Activated effector memory CD4-positive, alpha-beta T cell treated with Interleukin-2 at 50 U/mL for 16 hours (primary cell): Measurements from ENCODE around the gene AQP12B.
"Not testable (repeated sequence)": the region's sequence is repeated elsewhere in the genome, so short reads cannot be mapped to it uniquely, and the experiment has no call there.

Experiments used
- DNase-seq: peaks from one replicate; pipeline ENCODE4 v3.0.0-alpha.2; 2020

The AQP12B gene

GRCh38 chr2:240680185-240680584 lies 2.5 kb downstream of the AQP12B start:
- not testable (repeated sequence) for DNase-seq

- not testable (repeated sequence) for DNase-seq
These were observed 3.8 kb downstream of the AQP12B start for GRCh38 chr2:240678909-240679308.

- DNase-seq, result not testable (repeated sequence)
These were observed 4.6 kb downstream of the AQP12B start for GRCh38 chr2:240678043-240678442.

GRCh38 chr2:240675345-240675744 lies 7.3 kb downstream of the AQP12B start:
- not testable (repeated sequence) for DNase-seq

GRCh38 chr2:240674461-240675184 lies 8.1 kb downstream of the AQP12B start:
- not testable (repeated sequence) for DNase-seq

- DNase-seq, result no peak
These were observed 9.9 kb downstream of the AQP12B start for GRCh38 chr2:240672701-240673190.

GRCh38 chr2:240672076-240672700 lies 10.5 kb downstream of the AQP12B start:
- DNase-seq, result no peak

- no peak for DNase-seq
These were observed 11.7 kb downstream of the AQP12B start for GRCh38 chr2:240670950-240671349.

GRCh38 chr2:240670402-240670801 lies 12.3 kb downstream of the AQP12B start:
- no peak for DNase-seq

- DNase-seq, result no peak
These were observed 18.1 kb downstream of the AQP12B start for GRCh38 chr2:240664622-240665021.

- DNase-seq, result no peak
These were observed 19.0 kb downstream of the AQP12B start for GRCh38 chr2:240663546-240664190.

GRCh38 chr2:240662681-240663080 lies 20.0 kb downstream of the AQP12B start:
- DNase-seq, result no peak

- not testable (repeated sequence) for DNase-seq
These were observed 22.8 kb downstream of the AQP12B start for GRCh38 chr2:240659883-240660282.

GRCh38 chr2:240655931-240656886 lies 26.5 kb downstream of the AQP12B start:
- DNase-seq, result no peak

- DNase-seq, result no peak
These were observed 31.5 kb downstream of the AQP12B start for GRCh38 chr2:240651185-240651584.

- no peak for DNase-seq
These were observed 32.3 kb downstream of the AQP12B start for GRCh38 chr2:240650254-240650965.

GRCh38 chr2:240649331-240649730 lies 33.4 kb downstream of the AQP12B start:
- no peak for DNase-seq

GRCh38 chr2:240648650-240649275 lies 33.9 kb downstream of the AQP12B start:
- DNase-seq, result no peak

- DNase-seq, result no peak
These were observed 34.5 kb downstream of the AQP12B start for GRCh38 chr2:240648155-240648649.

- DNase-seq, result no peak
These were observed 35.1 kb downstream of the AQP12B start for GRCh38 chr2:240647503-240648154.
